ENCODE measurements around the gene GATAD2A.

GATAD2A gene

GRCh38 chr19:19402656-19403372, 2.7 kb upstream of the GATAD2A start:
- DNase-seq (ENCODE audit: low read depth): peak; percentile 73
- TF ChIP-seq POLR2A (IDR thresholded peaks at IDR 0.05; ENCODE audit: extremely low read depth, insufficient read length) (no peak), MAX (IDR thresholded peaks at IDR 0.05; ENCODE audit: low read depth, low read length) (no peak), MYC (IDR thresholded peaks at IDR 0.05; ENCODE audit: low read depth, low read length) (no peak), CTCF (IDR thresholded peaks at IDR 0.05; ENCODE audit: low read depth, low read length) (no peak)
- H3K4me3 ChIP-seq (ENCODE audit: low read depth, low read length): no peak overlapping the region

- peak; percentile 58 for DNase-seq (ENCODE audit: low read depth)
- TF ChIP-seq MYC (IDR thresholded peaks at IDR 0.05; ENCODE audit: low read depth, low read length): no peak
- no peak for TF ChIP-seq POLR2A (IDR thresholded peaks at IDR 0.05; ENCODE audit: extremely low read depth, insufficient read length)
- no peak for TF ChIP-seq CTCF (IDR thresholded peaks at IDR 0.05; ENCODE audit: low read depth, low read length)
- no peak for TF ChIP-seq MAX (IDR thresholded peaks at IDR 0.05; ENCODE audit: low read depth, low read length)
- H3K4me3 ChIP-seq (ENCODE audit: low read depth, low read length): no peak overlapping the region
Measured at GRCh38 chr19:19403373-19403901, 2.0 kb upstream of the GATAD2A start.

- peak; percentile 65 for DNase-seq (ENCODE audit: low read depth)
- TF ChIP-seq CTCF (IDR thresholded peaks at IDR 0.05; ENCODE audit: low read depth, low read length) (no peak), MYC (IDR thresholded peaks at IDR 0.05; ENCODE audit: low read depth, low read length) (no peak), MAX (IDR thresholded peaks at IDR 0.05; ENCODE audit: low read depth, low read length) (0 out of 2 replicates have a peak, but pooled peaks have one; percentile 10), POLR2A (IDR thresholded peaks at IDR 0.05; ENCODE audit: extremely low read depth, insufficient read length) (no peak)
Measured at GRCh38 chr19:19405971-19406877, 749 bp downstream of the GATAD2A start.

GRCh38 chr19:19406878-19407632, 1.6 kb downstream of the GATAD2A start:
- TF ChIP-seq MYC (IDR thresholded peaks at IDR 0.05; ENCODE audit: low read depth, low read length): no peak
- peak; percentile 68 for DNase-seq (ENCODE audit: low read depth)
- H3K4me3 ChIP-seq (ENCODE audit: low read depth, low read length): peak overlapping the region; percentile 91

More at GRCh38 chr19:19405971-19406877, 749 bp downstream of the GATAD2A start:
- H3K4me3 ChIP-seq (ENCODE audit: low read depth, low read length): peak overlapping the region; percentile 91

GRCh38 chr19:19407633-19407930, 2.1 kb downstream of the GATAD2A start:
- H3K4me3 ChIP-seq (ENCODE audit: low read depth, low read length): peak overlapping the region; percentile 91
- no peak for DNase-seq (ENCODE audit: low read depth)
- TF ChIP-seq CTCF (IDR thresholded peaks at IDR 0.05; ENCODE audit: low read depth, low read length): no peak
- TF ChIP-seq MAX (IDR thresholded peaks at IDR 0.05; ENCODE audit: low read depth, low read length): no peak
- no peak for TF ChIP-seq POLR2A (IDR thresholded peaks at IDR 0.05; ENCODE audit: extremely low read depth, insufficient read length)
- TF ChIP-seq MYC (IDR thresholded peaks at IDR 0.05; ENCODE audit: low read depth, low read length): no peak
